Upper lobe of left lung (tissue), 6 donors: Measurements from ENCODE around the gene CST6. TPM values are rescaled to one million over a fixed set of nuclear protein-coding genes. Genes with fewer than 3 reads are reported as not detected.

Experiments used
- ATAC-seq, 2 donors: fragments of 200-7000 bp; cut with Tn5 transposase; one replicate each; pipeline ENCODE4 v1.9.1; 2022; ENCODE audit warnings: mild to moderate bottlenecking in 2 of 2, moderate library complexity in 2 of 2; ENCODE audit not compliant: low FRiP score in 2 of 2
- DNase-seq, 2 donors: peaks; one replicate each; pipeline ENCODE4 v3.0.0-alpha.2; 2019 to 2020
- H3K27ac ChIP-seq, 4 donors: fragments of 200-600 bp; sonication (generic); one replicate each; pipeline ENCODE4 v1.5.1; 2016 to 2019
- H3K27me3 ChIP-seq, 4 donors: fragments of 200-600 bp; sonication (generic); one replicate each; pipeline ENCODE4 v1.5.1; 2017 to 2019
- H3K36me3 ChIP-seq, 4 donors: fragments of 200-600 bp; sonication (generic); one replicate each; pipeline ENCODE4 v1.5.1; 2016 to 2019
- H3K4me1 ChIP-seq, 4 donors: fragments of 200-600 bp; sonication (generic); one replicate each; pipeline ENCODE4 v1.5.1; 2018 to 2019
- H3K4me3 ChIP-seq, 4 donors: fragments of 200-600 bp; sonication (generic); one replicate each; pipeline ENCODE4 v1.5.1; 2017 to 2019; ENCODE audit warnings: mild to moderate bottlenecking in 2 of 4, moderate library complexity in 1 of 4
- H3K9me3 ChIP-seq, 4 donors: fragments of 200-600 bp; sonication (generic); one replicate each; pipeline ENCODE4 v1.5.1; 2018 to 2019
- EP300 ChIP-seq, 4 donors: sonication (generic); formaldehyde crosslinking; IDR thresholded peaks; one replicate each; pipeline ENCODE4 v1.5.1; 2017; ENCODE audit warnings: antibody characterized with exemption in 4 of 4, control low read depth in 2 of 4
- POLR2A ChIP-seq, 4 donors: fragments of 450-650 bp; IDR thresholded peaks; one replicate each; pipeline ENCODE4 v1.5.1; 2016 to 2017; ENCODE audit warnings: antibody characterized with exemption in 4 of 4, mild to moderate bottlenecking in 2 of 4
- POLR2AphosphoS5 ChIP-seq, 2 donors: sonication (generic); formaldehyde crosslinking; IDR thresholded peaks; one replicate each; pipeline ENCODE4 v1.5.1; 2017; ENCODE audit warnings: antibody characterized with exemption in 2 of 2
- WGBS, 2 donors: methylation state at CpG; one replicate each; pipeline ENCODE4 v1.1.5; 2017 to 2018; 5-methylcytosine and 5-hydroxymethylcytosine counted together
- total RNA-seq, 6 donors: library from RNA; depleted of rRNA in 4 of 6; stranded (reverse); fragments of >200 nt in 4 of 6; gene quantifications; one replicate each; pipeline versions ENCODE4 v1.1.0 to v1.2.1, GENCODE V29; 2016 to 2021
- TF ChIP-seq, protein P1 (sequence below), 6 experiments: fragments of 450-650 bp in 4 of 6; fragments of 200-600 bp in 2 of 6; sonication (generic) in 2 of 6; IDR thresholded peaks; one replicate each; pipeline ENCODE4 v1.5.1; 2016 to 2019; ENCODE audit warnings: antibody characterized with exemption in 6 of 6
- donor health status: DM: no; HTN: no; CAD: no; lungs with moderate emphysema.
- donor health status: DM: no; HTN: yes; CAD: no; lungs with severe emphysema.

The CST6 gene
- total RNA-seq, 6 donors from 2014 or later, result 12.6 to 68.1 (median 30.5) TPM

- DNase-seq (no peak), ATAC-seq (no peak)
- 66 to 91% methylated on average over 3 to 6 of the region's 7 CpGs for WGBS, 2 donors
- TF ChIP-seq POLR2A (IDR thresholded peaks at IDR 0.05) (no peak), POLR2AphosphoS5 (IDR thresholded peaks at IDR 0.05) (no peak), EP300 (IDR thresholded peaks at IDR 0.05) (no peak)
- TF ChIP-seq, protein P1, sequence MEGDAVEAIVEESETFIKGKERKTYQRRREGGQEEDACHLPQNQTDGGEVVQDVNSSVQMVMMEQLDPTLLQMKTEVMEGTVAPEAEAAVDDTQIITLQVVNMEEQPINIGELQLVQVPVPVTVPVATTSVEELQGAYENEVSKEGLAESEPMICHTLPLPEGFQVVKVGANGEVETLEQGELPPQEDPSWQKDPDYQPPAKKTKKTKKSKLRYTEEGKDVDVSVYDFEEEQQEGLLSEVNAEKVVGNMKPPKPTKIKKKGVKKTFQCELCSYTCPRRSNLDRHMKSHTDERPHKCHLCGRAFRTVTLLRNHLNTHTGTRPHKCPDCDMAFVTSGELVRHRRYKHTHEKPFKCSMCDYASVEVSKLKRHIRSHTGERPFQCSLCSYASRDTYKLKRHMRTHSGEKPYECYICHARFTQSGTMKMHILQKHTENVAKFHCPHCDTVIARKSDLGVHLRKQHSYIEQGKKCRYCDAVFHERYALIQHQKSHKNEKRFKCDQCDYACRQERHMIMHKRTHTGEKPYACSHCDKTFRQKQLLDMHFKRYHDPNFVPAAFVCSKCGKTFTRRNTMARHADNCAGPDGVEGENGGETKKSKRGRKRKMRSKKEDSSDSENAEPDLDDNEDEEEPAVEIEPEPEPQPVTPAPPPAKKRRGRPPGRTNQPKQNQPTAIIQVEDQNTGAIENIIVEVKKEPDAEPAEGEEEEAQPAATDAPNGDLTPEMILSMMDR (IDR thresholded peaks at IDR 0.05), result no peak
- Histone ChIP-seq H3K36me3 (no peaks in the 10 kb centered on the region), H3K27me3 (peaks cover 0 to 12% (median 5%) of the 10 kb centered on the region in 4 donors), H3K4me1 (peaks cover 9 to 30% (median 16%) of the 10 kb centered on the region in 4 donors), H3K9me3 (no peaks in the 10 kb centered on the region), H3K27ac (no peak overlapping the region), H3K4me3 (no peak overlapping the region)
These were observed 1.9 kb downstream of the CST6 start for GRCh38 chr11:66013762-66014100.

DNA sequence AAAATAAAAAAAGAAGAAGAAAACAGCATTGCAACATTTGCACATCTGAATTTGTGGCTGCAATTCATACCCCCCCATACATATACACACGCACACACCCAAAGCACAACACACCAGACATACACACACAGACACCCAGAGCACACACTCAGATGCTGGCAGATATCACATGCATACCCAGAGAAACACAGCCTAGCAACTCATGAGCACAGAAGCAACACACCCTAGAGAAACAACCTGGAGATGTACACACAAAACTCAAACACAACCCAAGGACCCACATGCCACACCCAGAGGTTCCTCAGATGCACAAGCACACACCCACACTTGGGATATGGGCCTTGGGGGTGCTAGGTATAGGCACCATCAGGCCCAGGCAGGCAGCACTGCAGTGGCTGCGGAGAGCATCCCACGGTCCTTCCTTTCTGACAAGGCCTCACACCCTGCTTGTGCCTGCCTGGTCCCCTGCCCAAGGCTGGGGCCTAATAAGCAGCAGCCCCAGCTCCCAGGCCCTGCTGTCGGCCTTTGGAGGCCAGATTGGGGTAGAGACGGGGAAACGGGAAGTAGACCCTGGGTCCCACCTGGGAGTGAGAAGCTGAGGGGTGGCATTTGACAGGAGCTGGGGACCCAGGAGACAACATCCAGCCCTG lies 3.1 kb downstream of the CST6 start:
- TF ChIP-seq, protein P1 (IDR thresholded peaks at IDR 0.05), result no peak
- TF ChIP-seq POLR2A (IDR thresholded peaks at IDR 0.05), result no peak
- no peak for TF ChIP-seq POLR2AphosphoS5 (IDR thresholded peaks at IDR 0.05)
- TF ChIP-seq EP300 (IDR thresholded peaks at IDR 0.05), result no peak
- H3K27ac ChIP-seq, result peak overlapping the region in 2 of 4 donors; percentile 52 to 72

GRCh38 chr11:66015454-66015881 lies 3.7 kb downstream of the CST6 start:
- no peak for DNase-seq

More for the DNA sequence above, 3.1 kb downstream of the CST6 start:
- no peaks in the 10 kb centered on the region for H3K9me3 ChIP-seq
- 75 to 78% methylated on average over 1 to 4 of the region's 6 CpGs for WGBS, 2 donors
- no peak overlapping the region for H3K4me3 ChIP-seq
- H3K36me3 ChIP-seq, result no peaks in the 10 kb centered on the region
- peaks cover 0 to 12% (median 5%) of the 10 kb centered on the region in 4 donors for H3K27me3 ChIP-seq
- ATAC-seq, result no peak
- no peak for DNase-seq
- peaks cover 9 to 30% (median 16%) of the 10 kb centered on the region in 4 donors for H3K4me1 ChIP-seq

GRCh38 chr11:66015936-66016792 lies 4.4 kb downstream of the CST6 start:
- Histone ChIP-seq H3K36me3 (no peaks in the 10 kb centered on the region), H3K4me1 (peaks cover 9 to 35% (median 20%) of the 10 kb centered on the region in 4 donors), H3K9me3 (no peaks in the 10 kb centered on the region), H3K4me3 (no peak overlapping the region), H3K27me3 (peaks cover 0 to 12% (median 5%) of the 10 kb centered on the region in 4 donors), H3K27ac (peak overlapping the region in 2 of 4 donors; percentile 52 to 72)
- no peak for DNase-seq
- 89 to 90% methylated on average over 13 to 17 of the region's 18 CpGs for WGBS, 2 donors
- ATAC-seq, result no peak
- TF ChIP-seq POLR2AphosphoS5 (IDR thresholded peaks at IDR 0.05) (no peak), EP300 (IDR thresholded peaks at IDR 0.05) (no peak), POLR2A (IDR thresholded peaks at IDR 0.05) (no peak)
- TF ChIP-seq, protein P1 (IDR thresholded peaks at IDR 0.05), result no peak

More at GRCh38 chr11:66015454-66015881, 3.7 kb downstream of the CST6 start:
- TF ChIP-seq, protein P1 (IDR thresholded peaks at IDR 0.05), result no peak
- TF ChIP-seq POLR2A (IDR thresholded peaks at IDR 0.05), result no peak
- no peak for TF ChIP-seq POLR2AphosphoS5 (IDR thresholded peaks at IDR 0.05)
- no peak for TF ChIP-seq EP300 (IDR thresholded peaks at IDR 0.05)
- 54 to 70% methylated on average over 3 to 4 of the region's 7 CpGs for WGBS, 2 donors
- peak overlapping the region in 2 of 4 donors; percentile 52 to 72 for H3K27ac ChIP-seq
- peaks cover 0 to 12% (median 5%) of the 10 kb centered on the region in 4 donors for H3K27me3 ChIP-seq
- H3K4me1 ChIP-seq, result peaks cover 9 to 30% (median 16%) of the 10 kb centered on the region in 4 donors
- no peak overlapping the region for H3K4me3 ChIP-seq
- ATAC-seq, result no peak
- no peaks in the 10 kb centered on the region for H3K36me3 ChIP-seq
- no peaks in the 10 kb centered on the region for H3K9me3 ChIP-seq
